IgD-negative memory B cell (primary cell): Measurements from ENCODE around the gene PRELP. TPM values are rescaled to one million over a fixed set of nuclear protein-coding genes. Genes with fewer than 3 reads are reported as not detected.

Source experiments
- H3K27ac Mint-ChIP-seq, 3 donors: one replicate each; pipeline ENCODE4 v1.8.0; 2020 to 2022; ENCODE audit warnings: mild to moderate bottlenecking in 3 of 3, mixed read lengths in 3 of 3, moderate library complexity in 1 of 3
- H3K27me3 Mint-ChIP-seq: one replicate; pipeline ENCODE4 v1.8.0; 2021; ENCODE audit warnings: mixed read lengths
- H3K36me3 Mint-ChIP-seq: one replicate; pipeline ENCODE4 v1.8.0; 2020; ENCODE audit warnings: mild to moderate bottlenecking, mixed read lengths
- H3K4me1 Mint-ChIP-seq, 3 donors: one replicate each; pipeline ENCODE4 v1.8.0; 2020 to 2022; ENCODE audit warnings: mixed read lengths in 3 of 3, mild to moderate bottlenecking in 1 of 3
- H3K4me3 Mint-ChIP-seq, 4 donors: one replicate each; pipeline ENCODE4 v1.8.0; 2020 to 2022; ENCODE audit warnings: mild to moderate bottlenecking in 4 of 4, mixed read lengths in 4 of 4, moderate library complexity in 3 of 4
- H3K9me3 Mint-ChIP-seq, 3 donors: one replicate each; pipeline ENCODE4 v1.8.0; 2020 to 2021; ENCODE audit warnings: mixed read lengths in 3 of 3, mild to moderate bottlenecking in 1 of 3
- polyA plus RNA-seq: library from polyadenylated mRNA; unstranded; fragments of 300-500 nt; fragmentation: Illumina TruSeq; gene quantifications from one replicate; pipeline ENCODE4 v1.2.3, GENCODE V29; 2021

PRELP gene
- not detected for polyA plus RNA-seq

DNA sequence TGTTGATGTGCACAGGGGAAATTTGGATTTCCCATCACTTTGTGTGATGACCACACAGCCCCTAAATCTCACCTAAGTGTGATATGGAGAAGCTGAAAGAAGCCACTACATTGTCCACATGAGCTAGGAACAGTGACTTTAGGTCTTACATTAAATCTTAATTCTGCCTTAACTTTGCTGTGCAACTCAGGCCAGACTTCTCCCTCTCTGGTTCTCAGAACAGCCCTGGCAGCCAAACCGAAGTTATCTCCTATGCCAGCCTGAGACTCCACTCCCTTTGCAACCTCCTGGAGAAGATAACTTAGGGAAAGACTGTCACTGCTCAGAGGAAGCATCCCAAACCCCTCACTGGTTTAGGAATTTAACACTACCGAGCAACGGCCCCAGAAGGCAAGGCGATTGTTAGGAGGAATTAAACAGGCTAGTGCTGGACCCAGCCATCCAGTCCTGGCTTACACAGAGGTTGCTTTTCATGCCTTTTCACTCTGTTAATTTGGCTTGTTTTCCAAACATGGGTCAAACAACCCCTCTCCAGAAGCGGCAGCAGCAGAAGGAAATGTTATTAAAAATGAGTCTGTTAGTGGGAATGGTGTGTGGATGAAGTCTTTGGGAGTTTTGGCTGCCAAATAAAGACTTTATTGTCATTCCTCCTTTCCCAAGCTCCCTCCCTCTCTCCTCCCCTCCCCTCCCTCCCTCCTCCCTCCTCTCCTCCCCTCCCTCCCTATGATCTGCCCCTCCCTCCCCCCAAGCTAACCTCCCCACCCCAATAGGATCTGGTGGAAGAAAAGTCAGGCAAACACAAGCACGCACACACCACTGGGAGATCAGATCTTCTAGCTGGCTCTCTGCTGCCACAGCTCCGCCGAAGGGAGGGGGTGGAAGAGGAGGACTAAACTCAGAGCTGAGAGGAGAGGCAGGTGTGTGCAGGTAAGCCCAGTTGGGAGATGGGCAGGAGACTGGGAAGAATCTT is at the start of gene PRELP:
Gene PRELP, plus strand, starts transcription at position 795 of the 970 bp plus-strand sequence. CDS start 7,379 bp downstream, outside the sequence.
- Mint-ChIP-seq H3K4me1 (no peaks in the 10 kb centered on the region), H3K4me3 (no peak within 1 kb of the TSS), H3K27me3 (peaks cover 11% of the 10 kb centered on the region), H3K36me3 (no peaks in the 10 kb centered on the region), H3K27ac (no peak within 1 kb of the TSS), H3K9me3 (no peaks in the 10 kb centered on the region)

DNA sequence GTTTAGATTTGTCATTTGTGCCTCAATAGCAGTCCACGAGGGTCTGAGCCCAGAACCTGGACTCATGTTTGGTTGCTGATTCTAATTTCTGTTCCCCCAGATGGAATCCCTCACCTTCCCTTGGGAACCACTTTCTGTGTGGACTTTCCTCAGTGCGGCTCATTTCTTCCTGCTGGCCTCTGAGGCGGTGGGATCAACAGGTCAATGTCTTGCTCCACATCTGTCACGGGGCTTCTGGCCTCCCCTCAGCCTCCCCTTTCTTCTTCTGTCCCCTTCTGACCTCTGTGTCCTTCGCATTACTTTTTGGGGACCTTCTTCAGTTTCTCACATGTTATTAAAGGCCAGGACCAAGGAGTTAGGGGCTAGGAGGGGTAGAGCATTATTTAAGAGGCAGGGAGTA is 49.2 kb upstream of the PRELP start:
- Mint-ChIP-seq H3K9me3 (peaks cover 0 to 1% (median 0%) of the 10 kb centered on the region in 3 donors), H3K27me3 (peaks cover 16% of the 10 kb centered on the region), H3K4me1 (peaks cover 4 to 10% (median 7%) of the 10 kb centered on the region in 3 donors), H3K4me3 (no peak overlapping the region), H3K36me3 (no peaks in the 10 kb centered on the region), H3K27ac (peak overlapping the region in 1 of 3 donors; percentile 9)

DNA sequence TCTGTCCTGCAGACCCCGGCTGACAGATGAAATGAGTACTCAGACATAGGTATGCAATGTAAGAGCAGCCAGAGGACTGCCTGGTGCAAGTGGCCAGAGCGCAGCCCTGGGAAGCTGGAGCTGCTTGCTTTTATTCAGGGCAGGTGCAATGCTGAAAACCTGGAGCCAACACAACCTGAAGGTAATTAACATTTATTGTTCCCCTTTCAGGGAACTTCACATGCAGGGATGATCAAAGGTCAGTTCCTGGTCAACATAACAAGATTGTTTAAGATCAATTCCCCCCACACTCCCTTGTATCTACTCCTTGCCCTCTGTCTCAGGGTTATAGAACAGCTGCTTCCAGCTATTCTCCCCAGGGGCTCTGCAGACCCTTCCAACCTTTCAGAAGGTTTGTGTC is 48.7 kb upstream of the PRELP start:
- H3K4me1 Mint-ChIP-seq: peaks cover 4 to 10% (median 7%) of the 10 kb centered on the region in 3 donors

DNA sequence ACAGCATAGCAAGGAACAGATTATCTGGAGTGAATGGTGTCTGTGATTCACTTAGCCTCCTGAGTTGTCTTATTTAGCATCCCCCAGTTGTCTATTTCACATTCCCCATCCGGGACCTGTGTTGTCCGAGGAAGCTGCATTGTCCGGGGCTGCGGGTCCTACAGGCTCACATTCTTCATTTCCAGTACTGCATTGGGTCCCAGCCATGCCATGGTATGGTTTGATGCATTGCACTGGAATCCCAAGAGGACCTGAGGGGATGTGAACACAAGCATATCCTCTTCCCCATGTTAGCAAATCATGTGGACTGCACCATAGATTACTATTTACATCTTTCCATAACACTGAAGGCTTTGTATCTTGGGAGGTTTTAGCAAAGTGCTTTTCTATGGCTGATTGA is 48.2 kb upstream of the PRELP start:
- Mint-ChIP-seq H3K27me3 (peaks cover 16% of the 10 kb centered on the region), H3K4me1 (peaks cover 4 to 10% (median 7%) of the 10 kb centered on the region in 3 donors)

More for the DNA sequence above, 48.7 kb upstream of the PRELP start:
- Mint-ChIP-seq H3K27ac (no peak overlapping the region), H3K4me3 (no peak overlapping the region), H3K27me3 (peaks cover 16% of the 10 kb centered on the region), H3K9me3 (peaks cover 0 to 1% (median 0%) of the 10 kb centered on the region in 3 donors), H3K36me3 (no peaks in the 10 kb centered on the region)

DNA sequence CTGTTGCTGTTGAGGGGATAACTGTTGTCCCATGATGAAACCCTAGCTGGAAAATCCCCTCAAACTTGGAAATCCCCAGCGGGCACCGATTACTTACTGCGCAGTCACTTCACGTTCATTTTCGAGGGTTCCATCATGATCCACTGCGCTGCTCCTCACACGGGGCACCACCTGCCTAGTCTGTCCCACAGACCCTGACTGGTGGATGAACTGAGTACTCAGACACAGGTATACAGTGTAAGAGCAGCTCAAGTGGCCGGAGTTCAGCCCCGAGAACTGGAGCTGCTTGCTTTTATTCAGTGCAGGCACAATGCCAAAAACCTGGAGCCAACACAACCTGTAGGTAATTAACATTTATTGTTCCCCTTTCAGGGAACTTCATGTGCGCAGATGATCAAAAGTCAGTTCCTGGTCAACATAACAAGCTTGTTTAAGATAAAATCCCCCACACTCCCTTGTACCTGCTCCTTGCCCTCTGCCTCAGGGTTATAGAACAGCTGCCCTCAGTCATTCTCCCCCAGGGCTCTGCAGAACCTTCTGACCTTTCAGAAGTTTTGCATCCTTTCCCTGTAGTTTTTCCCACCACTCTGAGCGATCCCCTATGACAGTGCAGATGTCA is 46.5 kb upstream of the PRELP start:
- peaks cover 2% of the 10 kb centered on the region for H3K36me3 Mint-ChIP-seq
- peaks cover 4 to 10% (median 7%) of the 10 kb centered on the region in 3 donors for H3K4me1 Mint-ChIP-seq
- H3K27me3 Mint-ChIP-seq: peaks cover 19% of the 10 kb centered on the region
- peaks cover 0 to 3% (median 0%) of the 10 kb centered on the region in 3 donors for H3K9me3 Mint-ChIP-seq
- H3K27ac Mint-ChIP-seq: no peak overlapping the region
- H3K4me3 Mint-ChIP-seq: peak overlapping the region in 1 of 4 donors; percentile 9

More for the DNA sequence above, 48.2 kb upstream of the PRELP start:
- Mint-ChIP-seq H3K27ac (no peak overlapping the region), H3K9me3 (peaks cover 0 to 1% (median 0%) of the 10 kb centered on the region in 3 donors), H3K36me3 (no peaks in the 10 kb centered on the region), H3K4me3 (no peak overlapping the region)

DNA sequence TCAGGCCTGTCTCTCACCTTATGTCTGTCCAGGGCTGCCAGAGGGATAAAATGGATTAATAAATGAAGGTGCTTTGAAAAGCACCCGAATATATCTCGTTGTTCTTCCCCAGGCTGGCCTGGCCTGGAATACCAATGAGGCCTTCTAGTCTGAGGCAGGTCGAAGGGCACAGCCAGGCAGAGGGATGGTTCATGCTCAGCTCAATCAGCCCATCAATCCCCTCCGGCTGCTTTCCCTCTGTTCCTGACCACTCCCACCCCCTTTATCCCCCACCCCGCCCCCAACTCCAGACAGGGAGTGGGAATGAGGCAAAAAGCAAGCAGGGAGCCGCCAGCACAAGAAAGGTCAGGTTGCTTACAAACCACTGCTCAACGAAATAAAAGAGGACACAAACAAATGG is 40.0 kb upstream of the PRELP start:
- Mint-ChIP-seq H3K4me1 (peaks cover 0 to 1% (median 0%) of the 10 kb centered on the region in 3 donors), H3K36me3 (peaks cover 5% of the 10 kb centered on the region), H3K4me3 (no peak overlapping the region)

DNA sequence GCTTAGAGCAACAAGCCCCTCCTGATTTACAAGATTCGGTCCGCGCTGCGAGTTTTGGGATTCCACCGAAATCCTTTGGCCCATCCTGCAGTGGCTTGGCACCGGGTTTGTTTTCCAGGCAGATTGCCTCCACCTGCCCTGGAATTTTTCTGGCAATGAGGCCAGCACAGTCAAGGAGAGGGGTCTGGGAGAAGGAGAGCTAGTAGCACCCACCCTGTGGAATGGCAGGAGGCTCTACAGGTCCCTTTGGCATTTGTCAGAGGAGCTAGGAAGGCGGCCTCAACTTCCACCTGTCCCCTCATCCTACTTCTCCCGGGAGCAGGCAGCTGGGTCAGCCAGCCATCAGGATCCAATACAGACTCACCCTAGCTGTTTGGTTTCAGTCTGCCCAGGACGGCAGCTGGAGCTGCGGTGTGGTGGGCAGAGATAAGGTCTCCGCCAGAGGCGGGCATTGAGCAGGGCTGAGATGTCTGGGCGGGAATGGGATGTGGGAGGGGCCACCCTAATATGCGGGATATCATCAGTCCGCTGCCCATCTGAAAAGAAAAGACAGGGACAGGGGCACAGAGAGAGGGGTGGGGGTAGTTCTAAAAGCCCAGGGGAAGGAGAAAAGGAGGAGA is 37.8 kb upstream of the PRELP start:
- no peak overlapping the region for H3K4me3 Mint-ChIP-seq
- H3K36me3 Mint-ChIP-seq: peaks cover 5% of the 10 kb centered on the region
- no peaks in the 10 kb centered on the region for H3K4me1 Mint-ChIP-seq
- no peak overlapping the region for H3K27ac Mint-ChIP-seq
- peaks cover 0 to 1% (median 0%) of the 10 kb centered on the region in 3 donors for H3K9me3 Mint-ChIP-seq
- H3K27me3 Mint-ChIP-seq: peaks cover 6% of the 10 kb centered on the region

More for the DNA sequence above, 40.0 kb upstream of the PRELP start:
- Mint-ChIP-seq H3K27ac (no peak overlapping the region), H3K9me3 (peaks cover 0 to 1% (median 0%) of the 10 kb centered on the region in 3 donors), H3K27me3 (peaks cover 8% of the 10 kb centered on the region)

DNA sequence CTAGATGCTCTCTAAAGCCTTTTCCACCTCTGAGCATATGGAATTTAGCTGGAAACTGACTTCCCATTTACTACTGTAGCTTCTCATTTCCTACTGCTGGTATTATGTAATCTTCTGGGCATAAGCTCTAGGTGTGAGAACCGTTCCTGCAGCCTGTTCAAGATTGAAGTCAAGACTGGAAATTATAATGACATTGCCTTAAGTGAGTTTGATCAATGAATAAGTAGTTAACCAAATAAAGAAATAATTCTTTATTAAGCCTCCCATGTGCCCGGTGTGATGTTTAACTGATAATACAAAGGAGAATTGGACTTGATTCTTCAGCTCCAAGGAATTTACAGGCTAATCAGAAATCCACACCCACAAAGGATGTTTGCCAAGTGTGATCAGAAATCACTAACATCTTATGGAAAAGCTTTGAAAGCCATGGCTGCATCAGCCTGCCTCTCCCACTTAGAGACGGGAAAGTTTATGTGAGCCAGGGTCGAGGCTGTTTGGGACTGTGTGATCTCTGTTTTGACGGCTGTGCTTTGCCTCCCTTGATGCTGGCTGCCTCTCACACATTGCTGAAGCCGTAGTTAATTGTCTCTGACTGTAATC is 36.4 kb upstream of the PRELP start:
- peaks cover 2% of the 10 kb centered on the region for H3K36me3 Mint-ChIP-seq
- peaks cover 0 to 2% (median 0%) of the 10 kb centered on the region in 3 donors for H3K9me3 Mint-ChIP-seq
- H3K4me3 Mint-ChIP-seq: no peak overlapping the region
- H3K27ac Mint-ChIP-seq: no peak overlapping the region
- H3K27me3 Mint-ChIP-seq: peaks cover 3% of the 10 kb centered on the region
- no peaks in the 10 kb centered on the region for H3K4me1 Mint-ChIP-seq

DNA sequence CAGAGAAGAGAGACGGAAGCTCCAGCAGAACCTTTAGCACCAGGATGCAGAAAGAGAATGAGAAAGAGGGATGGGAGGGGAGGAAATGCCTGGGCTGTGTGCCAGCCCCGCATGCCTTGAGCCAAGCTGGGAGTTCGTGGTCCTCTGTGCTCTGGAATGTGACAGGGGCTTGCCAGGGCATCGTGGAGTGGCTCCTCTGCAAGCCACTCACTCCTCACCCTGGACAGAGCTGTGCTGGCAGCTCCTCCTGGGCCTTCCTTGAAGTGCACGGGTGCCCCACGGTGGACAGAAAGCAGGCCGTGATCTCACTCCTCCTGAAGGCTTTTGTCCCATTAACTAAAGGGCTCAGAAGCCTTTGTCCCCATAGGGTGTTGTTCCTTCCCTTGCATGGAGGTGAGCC is 34.8 kb upstream of the PRELP start:
- no peaks in the 10 kb centered on the region for H3K36me3 Mint-ChIP-seq
- peaks cover 1 to 9% (median 2%) of the 10 kb centered on the region in 3 donors for H3K9me3 Mint-ChIP-seq
- H3K4me1 Mint-ChIP-seq: no peaks in the 10 kb centered on the region
- peaks cover 3% of the 10 kb centered on the region for H3K27me3 Mint-ChIP-seq
- H3K4me3 Mint-ChIP-seq: no peak overlapping the region
- H3K27ac Mint-ChIP-seq: no peak overlapping the region

DNA sequence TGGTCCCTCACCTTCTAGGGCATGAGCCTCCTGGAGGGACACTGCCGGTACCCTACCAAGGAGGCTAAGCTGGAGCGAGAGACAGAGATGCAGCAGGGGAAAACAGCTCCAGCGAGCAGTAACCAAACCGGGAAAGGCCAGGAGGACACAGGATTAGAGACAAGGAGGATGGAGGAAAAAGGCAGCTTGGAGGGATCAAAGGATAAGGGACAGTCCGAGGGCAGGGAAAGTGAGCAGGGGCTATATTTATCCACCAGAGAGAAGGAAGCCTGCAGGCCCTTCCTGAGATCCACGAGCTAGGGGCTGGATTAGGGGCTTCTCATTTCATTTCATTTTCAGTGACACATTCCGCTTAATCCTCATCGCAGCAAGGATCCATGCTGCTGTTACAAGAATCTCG is 33.8 kb upstream of the PRELP start:
- Mint-ChIP-seq H3K9me3 (peaks cover 1 to 9% (median 2%) of the 10 kb centered on the region in 3 donors), H3K36me3 (no peaks in the 10 kb centered on the region), H3K4me3 (no peak overlapping the region), H3K4me1 (no peaks in the 10 kb centered on the region), H3K27ac (no peak overlapping the region), H3K27me3 (peaks cover 3% of the 10 kb centered on the region)

DNA sequence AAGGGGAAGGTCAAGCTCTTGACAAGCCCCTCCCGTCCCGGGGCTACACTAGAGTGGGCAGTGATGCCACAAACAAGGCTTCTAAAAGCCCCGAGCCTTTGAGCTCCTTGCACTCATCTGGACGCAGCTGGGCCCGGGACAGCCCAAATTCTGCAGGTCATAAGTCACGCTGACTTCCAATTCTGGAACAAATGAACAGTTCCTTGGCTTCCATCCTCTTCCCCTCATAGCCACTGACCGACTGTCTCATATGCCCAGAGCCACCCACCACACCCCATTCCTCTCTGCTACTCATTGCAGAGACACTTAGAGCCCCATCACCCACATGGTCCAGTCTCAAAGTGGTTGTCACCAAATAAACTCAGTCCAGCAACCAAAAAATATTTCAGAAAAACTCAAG is 32.8 kb upstream of the PRELP start:
- Mint-ChIP-seq H3K4me1 (no peaks in the 10 kb centered on the region), H3K27me3 (peaks cover 5% of the 10 kb centered on the region), H3K4me3 (no peak overlapping the region), H3K27ac (no peak overlapping the region), H3K36me3 (no peaks in the 10 kb centered on the region), H3K9me3 (peaks cover 1 to 9% (median 2%) of the 10 kb centered on the region in 3 donors)

DNA sequence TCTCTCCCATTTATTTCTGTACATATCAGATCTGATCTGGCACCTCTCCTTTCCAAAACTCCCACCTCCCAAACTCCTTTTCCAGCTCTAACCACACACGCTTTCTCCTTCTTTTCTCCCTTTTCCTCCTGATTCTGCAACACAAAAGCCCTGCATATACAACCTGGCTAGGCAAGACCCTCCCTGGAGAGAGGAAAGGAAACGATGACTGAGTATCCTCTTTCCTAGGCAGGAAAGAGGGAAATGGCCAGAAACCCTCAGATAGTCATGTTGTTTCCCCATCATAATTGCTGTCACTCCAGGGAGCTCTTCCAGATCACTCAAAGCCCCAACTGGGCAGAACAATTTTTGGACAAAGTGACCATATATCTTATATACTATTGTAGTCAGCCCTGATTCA is 32.3 kb upstream of the PRELP start:
- Mint-ChIP-seq H3K27ac (no peak overlapping the region), H3K4me1 (no peaks in the 10 kb centered on the region), H3K4me3 (no peak overlapping the region), H3K27me3 (peaks cover 5% of the 10 kb centered on the region), H3K9me3 (peaks cover 1 to 9% (median 2%) of the 10 kb centered on the region in 3 donors), H3K36me3 (no peaks in the 10 kb centered on the region)

DNA sequence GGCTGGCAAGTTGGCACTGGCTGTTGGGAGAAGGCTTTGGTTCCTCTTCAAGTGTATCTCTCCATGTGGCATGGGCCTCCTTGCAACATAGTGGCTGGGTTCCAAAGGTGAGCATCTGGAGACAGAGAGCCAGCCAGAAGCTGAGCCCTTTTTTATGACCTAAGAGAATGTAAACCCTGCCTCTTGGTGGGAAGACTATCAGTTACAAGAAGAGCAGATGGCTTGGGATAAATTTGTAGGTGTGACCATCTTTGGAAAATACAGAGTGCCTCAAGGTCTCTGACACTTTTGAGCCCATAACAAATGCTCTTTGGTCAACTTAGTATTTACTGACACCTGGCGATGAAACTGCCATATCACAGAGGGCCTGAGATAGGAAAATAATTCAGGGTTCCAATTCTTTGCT is 31.4 kb upstream of the PRELP start:
- no peak overlapping the region for H3K27ac Mint-ChIP-seq
- H3K4me1 Mint-ChIP-seq: no peaks in the 10 kb centered on the region
- peaks cover 5% of the 10 kb centered on the region for H3K27me3 Mint-ChIP-seq
- no peak overlapping the region for H3K4me3 Mint-ChIP-seq
- peaks cover 2% of the 10 kb centered on the region for H3K36me3 Mint-ChIP-seq
- peaks cover 1 to 9% (median 2%) of the 10 kb centered on the region in 3 donors for H3K9me3 Mint-ChIP-seq

DNA sequence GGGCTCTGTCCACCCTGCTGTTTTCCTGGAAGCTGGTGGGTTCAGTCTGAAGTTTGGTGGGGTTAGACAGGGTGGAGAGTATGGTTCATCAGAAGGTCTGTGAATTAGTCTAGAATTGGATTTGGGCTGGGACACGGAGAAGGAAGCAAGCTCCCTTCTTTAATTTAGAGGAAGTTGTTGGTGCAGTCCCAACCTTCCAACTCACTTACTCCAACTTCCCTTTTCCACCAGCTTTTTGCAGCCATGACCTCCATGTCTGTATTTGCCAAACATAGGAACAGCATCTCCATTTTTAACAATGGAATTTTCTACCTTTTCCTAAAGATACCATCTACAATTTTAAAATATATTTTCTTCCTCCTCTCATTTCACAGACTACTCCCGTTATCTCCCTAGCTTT is 28.5 kb upstream of the PRELP start:
- Mint-ChIP-seq H3K9me3 (peaks cover 1 to 9% (median 2%) of the 10 kb centered on the region in 3 donors), H3K27me3 (peaks cover 7% of the 10 kb centered on the region), H3K27ac (no peak overlapping the region), H3K4me3 (no peak overlapping the region), H3K4me1 (no peaks in the 10 kb centered on the region), H3K36me3 (peaks cover 2% of the 10 kb centered on the region)
